GM12873 (cell line): Measurements from ENCODE around the gene TLN1.

Experiments
- CTCF ChIP-seq: IDR thresholded peaks from 2 replicates; pipeline ENCODE4 v1.5.1; 2012; ENCODE audit warnings: low read depth, mild to moderate bottlenecking, moderate library complexity, low read length, control low read depth; ENCODE audit not compliant: insufficient read depth; ENCODE audit errors: missing control alignments

TLN1 gene

DNA sequence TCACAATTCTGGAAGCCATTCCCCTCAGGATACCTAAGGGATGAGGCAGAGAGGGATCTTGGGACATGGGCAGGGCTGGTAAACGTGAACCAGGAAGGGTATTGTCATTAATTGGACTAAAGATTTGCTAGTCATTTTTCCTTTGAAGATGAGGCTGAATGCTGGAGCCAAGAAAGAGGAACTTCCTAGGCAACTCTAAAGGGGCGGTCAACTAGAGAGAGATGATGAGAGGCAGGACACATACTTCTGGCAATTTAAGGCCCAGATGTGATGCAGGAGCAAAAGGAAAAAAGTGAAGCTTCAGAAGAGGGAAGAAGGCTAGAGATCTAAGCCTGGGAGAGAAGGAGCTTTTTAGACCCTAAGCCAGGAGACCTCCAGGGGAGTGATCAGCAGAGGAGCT is 11.5 kb upstream of the TLN1 start:
- TF ChIP-seq CTCF: no peak

DNA sequence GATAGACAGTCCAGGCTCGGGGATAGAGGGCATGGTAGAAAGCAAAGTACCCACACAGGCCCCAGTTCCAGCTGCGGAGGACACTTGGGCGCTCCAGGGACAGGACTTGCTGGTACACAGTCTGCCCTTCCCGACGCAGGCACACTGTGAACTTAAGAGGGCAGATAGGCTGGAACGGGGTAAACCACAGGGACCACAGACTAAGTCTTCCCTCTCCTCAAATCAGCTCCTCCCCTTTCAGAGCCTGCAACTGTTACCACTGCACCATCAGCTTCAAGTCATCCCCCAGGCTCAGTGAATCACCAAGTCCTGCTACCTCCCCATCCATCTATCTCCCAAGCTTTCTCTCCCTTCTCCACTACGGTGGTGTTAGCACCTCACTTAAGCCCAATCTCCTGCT is 9.7 kb upstream of the TLN1 start:
- TF ChIP-seq CTCF: no peak

- TF ChIP-seq CTCF: no peak
Measured at GRCh38 chr9:35740243-35740642, 8.2 kb upstream of the TLN1 start.

- TF ChIP-seq CTCF: no peak
Measured at GRCh38 chr9:35738924-35739323, 6.9 kb upstream of the TLN1 start.

- TF ChIP-seq CTCF: no peak
Measured at GRCh38 chr9:35738186-35738585, 6.2 kb upstream of the TLN1 start.

DNA sequence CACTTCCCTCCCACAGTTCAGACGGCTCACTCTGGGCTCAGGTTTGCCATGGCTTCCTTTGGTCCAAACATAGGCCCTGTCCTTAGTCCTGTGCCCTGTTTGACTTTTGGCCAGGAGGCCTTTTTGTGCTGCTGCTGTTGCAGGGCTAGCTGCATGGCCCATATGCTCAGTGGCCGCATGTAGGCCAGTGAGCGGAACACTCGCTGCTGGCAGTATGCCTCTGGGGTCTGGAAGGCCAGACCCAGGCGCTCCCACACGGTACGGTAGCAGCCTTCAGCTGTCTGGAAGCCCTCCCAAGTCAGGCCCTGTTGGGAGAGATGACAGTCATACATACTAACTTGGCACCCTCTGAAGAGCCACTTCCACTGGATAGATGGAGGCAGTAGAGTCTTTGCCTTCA is 5.1 kb upstream of the TLN1 start:
- TF ChIP-seq CTCF: no peak

GRCh38 chr9:35736201-35736633 is 4.2 kb upstream of the TLN1 start:
- TF ChIP-seq CTCF: peak; percentile 93
